Amygdala (tissue), 56 donors: ENCODE data around the gene GC.
"Not testable (repeated sequence)": the region's sequence is repeated elsewhere in the genome, so short reads cannot be mapped to it uniquely, and the experiment has no call there.

ENCODE experiments used
- DNase-seq, 56 donors: peaks; one replicate each; lab custom pipeline; 2025; lab: John Stamatoyannopoulos, UW

The GC gene

GRCh38 chr4:71783972-71784371 lies at the start of gene GC:
TSS of gene GC (minus strand) at chr4:71784079. CDS start at chr4:71784018, 61 bp downstream.
- DNase-seq = no peak

GRCh38 chr4:71833232-71833900 lies 49.5 kb upstream of the GC start:
- no peak for DNase-seq

GRCh38 chr4:71832049-71832448 lies 48.2 kb upstream of the GC start:
- no peak for DNase-seq

- no peak for DNase-seq
Measured at GRCh38 chr4:71830497-71831190, 46.8 kb upstream of the GC start.

- DNase-seq = no peak
Measured at GRCh38 chr4:71828470-71828869, 44.6 kb upstream of the GC start.

GRCh38 chr4:71827826-71828225 lies 43.9 kb upstream of the GC start:
- no peak for DNase-seq

- DNase-seq = no peak
Measured at GRCh38 chr4:71816676-71817303, 32.9 kb upstream of the GC start.

GRCh38 chr4:71814433-71814832 lies 30.6 kb upstream of the GC start:
- DNase-seq = no peak

- DNase-seq = not testable (repeated sequence)
Measured at GRCh38 chr4:71809805-71810204, 25.9 kb upstream of the GC start.

GRCh38 chr4:71807469-71807868 lies 23.6 kb upstream of the GC start:
- no peak for DNase-seq

GRCh38 chr4:71805230-71805629 lies 21.4 kb upstream of the GC start:
- DNase-seq = not testable (repeated sequence)

GRCh38 chr4:71804017-71804697 lies 20.3 kb upstream of the GC start:
- not testable (repeated sequence) for DNase-seq

- no peak for DNase-seq
Measured at GRCh38 chr4:71785959-71786358, 2.1 kb upstream of the GC start.

GRCh38 chr4:71784569-71785197 lies 804 bp upstream of the GC start:
- DNase-seq = no peak

GRCh38 chr4:71777891-71778290 lies 6.0 kb downstream of the GC start:
- no peak for DNase-seq

- no peak for DNase-seq
Measured at GRCh38 chr4:71775449-71775848, 8.4 kb downstream of the GC start.

- DNase-seq = no peak
Measured at GRCh38 chr4:71774136-71774535, 9.7 kb downstream of the GC start.

- no peak for DNase-seq
Measured at GRCh38 chr4:71773004-71773403, 10.9 kb downstream of the GC start.

- no peak for DNase-seq
Measured at GRCh38 chr4:71772592-71772991, 11.3 kb downstream of the GC start.

- DNase-seq = no peak
Measured at GRCh38 chr4:71771613-71772012, 12.3 kb downstream of the GC start.

- no peak for DNase-seq
Measured at GRCh38 chr4:71769434-71769833, 14.4 kb downstream of the GC start.
